Stomach smooth muscle (tissue), 2 donors: ENCODE results near the gene EIF3K.
"Not testable (repeated sequence)": the region's sequence is repeated elsewhere in the genome, so short reads cannot be mapped to it uniquely, and the experiment has no call there.

Experiments used
- H3K27ac ChIP-seq: one replicate; pipeline ENCODE4 v1.7.0; 2013; ENCODE audit warnings: mild to moderate bottlenecking, low read length, inconsistent platforms
- H3K27me3 ChIP-seq, 2 donors: one replicate each; pipeline ENCODE4 v1.7.0; 2013; ENCODE audit warnings: low read length in 2 of 2; ENCODE audit not compliant: insufficient read depth in 2 of 2, control insufficient read depth in 1 of 2
- H3K36me3 ChIP-seq, 2 donors: one replicate each; pipeline ENCODE4 v1.7.0; 2013; ENCODE audit warnings: low read length in 2 of 2; ENCODE audit not compliant: control insufficient read depth in 2 of 2, insufficient read depth in 2 of 2
- H3K4me1 ChIP-seq: one replicate; pipeline ENCODE4 v1.7.0; 2013; ENCODE audit warnings: low read length; ENCODE audit not compliant: control insufficient read depth, insufficient read depth
- H3K4me3 ChIP-seq, 2 donors: one replicate each; pipeline ENCODE4 v1.7.0; 2013; ENCODE audit warnings: low read length in 2 of 2
- H3K9ac ChIP-seq, 2 donors: one replicate each; pipeline ENCODE4 v1.7.0; 2013; ENCODE audit warnings: low read length in 2 of 2, mild to moderate bottlenecking in 1 of 2
- H3K9me3 ChIP-seq, 2 donors: one replicate each; pipeline ENCODE4 v1.7.0; 2013; ENCODE audit warnings: low read length in 2 of 2; ENCODE audit not compliant: control insufficient read depth in 2 of 2
- donor health status: healthy.
- donor health status: Pancreatic carcinoma.

The EIF3K gene, protein sequence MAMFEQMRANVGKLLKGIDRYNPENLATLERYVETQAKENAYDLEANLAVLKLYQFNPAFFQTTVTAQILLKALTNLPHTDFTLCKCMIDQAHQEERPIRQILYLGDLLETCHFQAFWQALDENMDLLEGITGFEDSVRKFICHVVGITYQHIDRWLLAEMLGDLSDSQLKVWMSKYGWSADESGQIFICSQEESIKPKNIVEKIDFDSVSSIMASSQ

DNA sequence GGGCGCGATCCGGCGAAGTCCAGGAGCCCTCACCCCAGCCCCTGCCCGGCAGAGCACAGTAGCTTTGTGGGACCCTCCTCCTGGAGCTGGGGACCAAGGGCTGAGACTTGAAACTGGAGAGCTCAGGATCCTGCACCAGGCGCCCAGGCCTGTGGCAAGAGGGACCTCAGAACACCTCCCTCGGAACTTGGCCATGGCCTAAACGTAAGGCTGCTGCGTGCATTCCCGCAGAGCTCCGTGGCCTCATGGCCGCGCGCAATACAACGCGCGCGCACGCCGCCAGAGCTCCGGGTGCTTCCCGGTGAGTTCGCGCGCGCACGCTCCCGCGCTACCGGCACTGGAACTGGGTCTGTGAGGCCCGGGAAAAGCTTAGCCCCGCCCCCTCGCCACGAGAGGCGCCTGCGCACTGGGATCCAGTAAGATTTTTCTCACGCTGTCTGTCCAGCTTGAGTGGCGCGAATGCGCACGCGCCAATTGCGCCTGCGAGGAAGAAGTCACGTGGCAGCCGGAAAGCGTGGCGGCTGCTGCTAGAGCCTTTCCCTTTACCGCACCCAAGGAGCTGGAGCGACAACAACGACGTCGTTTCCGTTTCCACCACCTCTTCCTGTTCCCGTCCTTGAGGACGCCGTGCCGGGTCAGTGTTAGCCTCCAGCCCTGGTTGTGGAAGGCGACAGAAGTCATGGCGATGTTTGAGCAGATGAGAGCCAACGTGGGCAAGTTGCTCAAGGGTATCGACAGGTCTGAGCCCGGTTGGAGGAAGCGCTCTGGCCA, at the start of gene EIF3K:
Gene EIF3K, plus strand, starts transcription at position 599 of the 771 bp plus-strand sequence. Its CDS starts 81 bp downstream, at position 680.
- Histone ChIP-seq H3K4me1 (peaks cover 24% of the 10 kb centered on the region), H3K9ac (peak within 1 kb of the TSS; percentile 96 to 99), H3K36me3 (peaks cover 15 to 25% of the 10 kb centered on the region in 2 donors), H3K27ac (peak within 1 kb of the TSS; percentile 86), H3K9me3 (no peaks in the 10 kb centered on the region), H3K4me3 (peak within 1 kb of the TSS; percentile 91 to 100), H3K27me3 (no peaks in the 10 kb centered on the region)

DNA sequence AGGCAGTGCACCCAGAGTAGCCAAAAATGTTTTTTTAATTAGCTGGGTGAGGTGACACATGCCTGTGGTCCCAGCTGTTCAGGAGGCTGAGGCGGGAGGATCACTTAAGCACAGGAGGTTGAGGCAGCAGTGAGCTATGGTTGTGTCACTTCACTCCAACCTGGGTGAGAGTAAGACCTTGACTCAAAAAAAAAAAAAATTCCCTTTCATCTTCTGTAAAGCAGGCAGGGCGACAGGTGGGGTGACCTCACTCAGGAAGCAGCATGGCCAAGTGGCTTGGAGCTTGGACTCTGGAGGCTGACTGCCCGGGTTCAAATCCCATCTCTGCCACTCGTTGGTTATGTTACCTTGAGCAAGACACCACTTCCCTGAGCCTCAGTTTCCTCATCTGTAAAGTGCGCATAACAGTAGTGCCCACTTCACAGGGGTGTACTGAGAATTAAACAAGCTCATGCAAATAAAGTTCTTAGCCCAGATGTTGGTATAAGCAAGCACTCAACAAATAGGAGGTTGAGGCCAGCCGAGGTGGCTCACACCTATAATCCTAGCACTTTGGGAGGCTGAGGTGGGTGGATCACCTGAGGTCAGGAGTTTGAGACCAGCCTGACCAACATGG, 49.5 kb upstream of the EIF3K start:
- Histone ChIP-seq H3K9me3 (no peaks in the 10 kb centered on the region), H3K27ac (no peak overlapping the region), H3K9ac (no peak overlapping the region), H3K4me3 (no peak overlapping the region), H3K27me3 (peaks cover 4 to 11% of the 10 kb centered on the region in 2 donors), H3K36me3 (no peaks in the 10 kb centered on the region), H3K4me1 (peaks cover 2% of the 10 kb centered on the region)

DNA sequence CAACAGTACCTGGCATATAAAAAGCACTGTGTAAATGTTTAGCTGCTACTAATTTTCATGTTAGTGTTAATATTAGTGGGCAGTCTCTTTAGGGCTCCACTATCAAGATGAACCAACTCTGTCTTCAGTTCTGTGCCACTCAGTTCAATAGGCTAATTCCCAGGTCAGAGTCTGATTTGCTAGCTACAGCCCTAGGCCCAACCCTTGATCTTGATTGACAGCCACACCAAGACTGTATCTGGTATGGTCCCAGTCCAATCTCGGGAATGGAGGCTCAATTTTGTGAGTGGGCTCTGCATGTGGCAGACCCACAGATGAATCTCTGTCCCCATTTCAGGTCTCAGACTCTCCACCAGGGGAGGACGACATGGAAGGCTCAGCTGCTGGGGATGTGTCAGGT, 47.3 kb upstream of the EIF3K start:
- H3K9me3 ChIP-seq: no peaks in the 10 kb centered on the region
- H3K27ac ChIP-seq: no peak overlapping the region
- no peak overlapping the region for H3K4me3 ChIP-seq
- no peaks in the 10 kb centered on the region for H3K4me1 ChIP-seq
- H3K9ac ChIP-seq: no peak overlapping the region
- H3K36me3 ChIP-seq: no peaks in the 10 kb centered on the region
- H3K27me3 ChIP-seq: no peaks in the 10 kb centered on the region

DNA sequence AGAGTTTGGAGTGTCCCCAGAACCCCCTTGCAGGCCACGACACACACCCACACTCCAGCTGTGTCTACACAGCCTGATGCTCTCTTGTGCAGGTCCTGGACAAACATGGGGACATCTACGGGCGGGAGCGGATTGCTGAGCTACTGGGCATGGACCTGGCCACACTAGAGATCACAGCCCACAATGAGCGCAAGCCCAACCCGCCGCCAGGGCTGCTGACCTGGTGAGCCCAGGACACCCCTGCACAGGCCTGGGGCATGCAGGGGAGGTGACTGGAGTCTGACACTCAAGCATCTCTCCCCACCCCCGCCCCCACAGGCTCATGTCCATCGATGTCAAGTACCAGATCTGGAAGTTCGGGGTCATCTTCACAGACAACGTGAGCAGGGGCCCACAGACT, 41.2 kb upstream of the EIF3K start:
- Histone ChIP-seq H3K9ac (no peak overlapping the region), H3K4me1 (no peaks in the 10 kb centered on the region), H3K36me3 (no peaks in the 10 kb centered on the region), H3K27me3 (no peaks in the 10 kb centered on the region), H3K9me3 (no peaks in the 10 kb centered on the region), H3K27ac (no peak overlapping the region), H3K4me3 (no peak overlapping the region)

DNA sequence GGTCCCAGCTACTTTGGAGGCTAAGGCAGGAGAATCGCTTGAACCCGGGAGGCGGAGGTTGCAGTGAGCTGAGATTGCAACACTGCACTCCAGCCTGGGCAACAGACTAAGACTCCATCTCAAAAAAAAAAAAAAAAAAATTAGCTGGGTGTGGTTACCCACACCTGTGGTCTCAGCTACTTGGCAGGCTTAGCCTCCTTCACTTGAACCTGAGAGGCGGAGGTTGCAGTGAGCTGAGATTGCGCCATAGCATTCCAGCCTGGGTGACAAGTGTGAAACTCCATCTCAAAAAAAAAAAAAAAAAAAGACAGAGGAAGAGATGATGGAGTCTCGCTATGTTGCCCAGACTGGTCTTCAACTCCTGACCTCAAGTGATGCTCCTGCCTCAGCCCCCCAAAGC, 39.7 kb upstream of the EIF3K start:
- not testable (repeated sequence) for H3K4me1 ChIP-seq, H3K9ac ChIP-seq, H3K27me3 ChIP-seq, H3K9me3 ChIP-seq, H3K4me3 ChIP-seq, H3K27ac ChIP-seq, H3K36me3 ChIP-seq

DNA sequence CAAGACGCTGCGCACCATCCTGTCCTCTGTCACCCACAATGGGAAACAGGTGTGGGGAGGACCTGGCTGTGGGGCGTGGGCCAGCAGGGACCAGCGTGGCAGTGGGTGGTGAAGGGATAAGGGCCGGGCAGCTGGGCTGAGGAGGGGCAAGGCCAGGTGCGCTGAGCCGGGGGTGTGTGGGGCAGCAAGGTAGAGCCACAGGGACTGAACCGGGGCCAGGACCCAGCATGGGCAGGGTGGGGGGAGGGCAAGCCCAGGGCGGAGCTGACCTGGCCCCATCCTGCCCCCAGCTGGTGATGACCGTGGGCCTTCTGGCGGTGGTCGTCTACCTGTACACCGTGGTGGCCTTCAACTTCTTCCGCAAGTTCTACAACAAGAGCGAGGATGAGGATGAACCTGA, 38.9 kb upstream of the EIF3K start:
- H3K36me3 ChIP-seq: no peaks in the 10 kb centered on the region
- H3K27ac ChIP-seq: no peak overlapping the region
- no peaks in the 10 kb centered on the region for H3K9me3 ChIP-seq
- H3K27me3 ChIP-seq: no peaks in the 10 kb centered on the region
- H3K4me1 ChIP-seq: no peaks in the 10 kb centered on the region
- no peak overlapping the region for H3K9ac ChIP-seq
- no peak overlapping the region for H3K4me3 ChIP-seq

DNA sequence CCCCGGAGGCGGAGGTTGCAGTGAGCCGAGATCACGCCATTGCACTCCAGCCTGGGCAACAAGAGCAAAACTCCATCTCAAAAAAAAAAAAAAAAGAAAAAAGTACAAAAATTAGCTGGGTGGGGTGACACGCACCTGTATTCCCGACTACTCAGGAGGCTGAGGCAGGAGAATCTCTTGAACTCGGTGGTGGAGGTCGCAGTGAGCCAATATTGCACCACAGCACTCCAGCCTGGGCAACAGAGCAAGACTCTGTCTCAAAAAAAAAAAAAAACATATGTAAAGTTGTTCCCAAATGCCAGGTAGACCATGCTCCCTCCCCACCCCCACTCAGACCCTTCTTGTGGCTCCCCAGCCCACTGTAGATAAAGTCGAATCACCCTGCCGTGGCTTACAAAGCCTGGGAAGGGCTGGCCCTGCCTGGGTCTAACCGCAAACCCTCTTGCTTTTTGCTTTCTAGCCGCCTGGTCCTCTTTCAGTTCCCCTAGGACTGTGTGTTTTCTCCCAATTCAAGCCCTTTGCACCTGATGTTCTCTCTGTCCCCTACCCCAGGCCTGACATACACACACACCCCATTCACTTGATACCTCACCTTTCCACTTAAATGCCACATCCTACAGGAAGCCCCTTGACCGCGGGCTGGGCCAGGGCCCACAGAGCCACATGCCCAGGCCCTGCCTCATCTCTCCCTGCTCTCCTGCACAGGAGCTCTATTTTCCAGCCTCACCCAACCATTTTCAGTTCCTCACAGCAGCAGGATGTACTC, 35.6 kb upstream of the EIF3K start:
- Histone ChIP-seq H3K9me3 (no peaks in the 10 kb centered on the region), H3K4me1 (no peaks in the 10 kb centered on the region), H3K4me3 (no peak overlapping the region), H3K27ac (no peak overlapping the region), H3K9ac (no peak overlapping the region), H3K27me3 (no peaks in the 10 kb centered on the region), H3K36me3 (no peaks in the 10 kb centered on the region)

DNA sequence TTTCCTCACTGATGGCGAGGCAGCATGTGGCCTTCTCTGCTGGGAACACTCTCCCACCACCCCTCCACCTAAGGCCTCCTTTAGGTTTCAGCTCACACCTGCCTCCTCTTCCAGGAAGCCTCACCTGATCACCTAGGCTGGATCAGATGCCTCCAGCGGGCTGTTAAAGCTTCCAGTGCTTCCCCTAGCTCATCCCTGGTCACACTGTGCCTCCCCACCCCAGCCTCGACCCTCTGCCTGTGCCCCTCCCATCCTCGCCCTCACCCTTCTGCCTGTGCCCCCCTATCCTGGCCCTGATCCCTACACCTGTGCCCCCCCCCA, 35.0 kb upstream of the EIF3K start:
- Histone ChIP-seq H3K36me3 (no peaks in the 10 kb centered on the region), H3K9ac (no peak overlapping the region), H3K9me3 (no peaks in the 10 kb centered on the region), H3K27ac (no peak overlapping the region), H3K4me1 (no peaks in the 10 kb centered on the region), H3K27me3 (no peaks in the 10 kb centered on the region), H3K4me3 (no peak overlapping the region)

DNA sequence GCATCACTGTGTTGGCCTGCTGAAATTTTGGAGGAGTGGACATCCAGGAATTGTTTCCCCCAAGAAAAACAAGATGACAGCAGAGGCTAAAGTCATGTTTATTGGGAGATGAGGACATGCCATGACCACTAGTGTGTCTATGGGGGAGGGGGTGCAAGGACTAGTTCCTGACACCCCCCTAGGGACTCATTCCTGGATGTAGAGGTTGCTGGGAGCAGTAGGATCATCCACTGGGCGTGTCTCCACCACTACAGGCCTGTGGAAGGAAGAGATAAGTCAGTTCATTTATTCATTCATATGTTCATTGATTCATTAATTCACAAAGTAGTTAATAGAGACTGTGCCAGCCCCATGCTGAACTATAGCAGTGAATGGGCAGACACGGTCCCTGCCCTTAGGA, 31.4 kb upstream of the EIF3K start:
- no peaks in the 10 kb centered on the region for H3K36me3 ChIP-seq
- H3K4me1 ChIP-seq: no peaks in the 10 kb centered on the region
- H3K27ac ChIP-seq: no peak overlapping the region

DNA sequence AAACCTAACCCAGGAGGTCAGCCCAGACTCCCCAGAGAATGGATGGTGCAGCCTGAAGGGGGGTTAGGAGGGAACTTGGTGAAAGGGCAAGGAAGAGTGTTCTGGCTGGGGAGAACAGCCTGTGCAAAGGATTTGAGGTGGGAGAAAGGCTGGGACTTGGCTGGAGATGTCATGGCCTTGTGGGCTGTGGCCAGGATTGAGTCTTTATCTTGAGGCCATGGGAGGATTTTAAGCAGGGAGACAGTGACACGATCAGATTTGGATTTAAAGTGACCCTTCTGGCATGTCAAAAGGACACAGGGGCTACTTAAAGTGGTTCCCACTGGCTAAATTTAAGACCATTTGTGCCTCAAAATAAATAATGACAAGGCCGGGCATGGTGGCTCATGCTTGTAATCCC, 30.9 kb upstream of the EIF3K start:
- H3K27me3 ChIP-seq: no peaks in the 10 kb centered on the region
- H3K9me3 ChIP-seq: no peaks in the 10 kb centered on the region
- no peak overlapping the region for H3K27ac ChIP-seq
- no peaks in the 10 kb centered on the region for H3K36me3 ChIP-seq
- no peaks in the 10 kb centered on the region for H3K4me1 ChIP-seq
- no peak overlapping the region for H3K4me3 ChIP-seq
- H3K9ac ChIP-seq: no peak overlapping the region

More for the DNA sequence above, 31.4 kb upstream of the EIF3K start:
- Histone ChIP-seq H3K9ac (no peak overlapping the region), H3K9me3 (no peaks in the 10 kb centered on the region), H3K4me3 (no peak overlapping the region), H3K27me3 (no peaks in the 10 kb centered on the region)
